Thyroid gland (tissue), 4 donors: Measurements from ENCODE around the gene G3BP2. TPM values are rescaled to one million over a fixed set of nuclear protein-coding genes. Genes with fewer than 3 reads are reported as not detected.

Experiments
- DNase-seq, 2 donors: peaks; one replicate each; pipeline ENCODE4 v3.0.0-alpha.2; 2019
- H3K27ac ChIP-seq, 3 donors: fragments of 200-600 bp; sonication (generic); 1 replicate in 2 of 3; 2 replicates in 1 of 3; pipeline ENCODE4 v1.5.1; 2016 to 2019; ENCODE audit warnings: mild to moderate bottlenecking in 1 of 3, moderate library complexity in 1 of 3
- H3K27me3 ChIP-seq: fragments of 200-600 bp; sonication (generic); one replicate; pipeline ENCODE4 v1.5.1; 2019
- H3K36me3 ChIP-seq, 2 donors: fragments of 200-600 bp; sonication (generic); one replicate each; pipeline ENCODE4 v1.5.1; 2016 to 2019
- H3K4me1 ChIP-seq, 2 donors: fragments of 200-600 bp; sonication (generic); one replicate each; pipeline ENCODE4 v1.5.1; 2017 to 2019
- H3K4me3 ChIP-seq, 3 donors: fragments of 200-600 bp; sonication (generic); replicated peaks in 1 of 3; 1 replicate in 2 of 3; 2 replicates in 1 of 3; pipeline ENCODE4 v1.5.1; 2016; ENCODE audit warnings: mild to moderate bottlenecking in 1 of 3
- H3K9me3 ChIP-seq: fragments of 200-600 bp; sonication (generic); one replicate; pipeline ENCODE4 v1.5.1; 2017
- CTCF ChIP-seq, 6 experiments: fragments of 200-600 bp in 3 of 6; fragments of 450-650 bp in 3 of 6; sonication (generic) in 3 of 6; IDR thresholded peaks; one replicate each; pipeline ENCODE4 v1.5.1; 2016 to 2019; ENCODE audit warnings: antibody characterized with exemption in 6 of 6, mild to moderate bottlenecking in 2 of 6, inconsistent platforms in 1 of 6, moderate library complexity in 1 of 6
- POLR2A ChIP-seq, 2 donors: fragments of 450-650 bp; IDR thresholded peaks; one replicate each; pipeline ENCODE4 v1.6.1; 2017; ENCODE audit warnings: antibody characterized with exemption in 2 of 2, mild to moderate bottlenecking in 2 of 2, moderate library complexity in 1 of 2
- WGBS, 2 donors: methylation state at CpG; one replicate each; pipeline ENCODE4 v1.1.5; 2017; 5-methylcytosine and 5-hydroxymethylcytosine counted together
- intact Hi-C: fragments of 100-400 bp; cut with DNase I; formaldehyde crosslinking; loops from one replicate; pipeline ENCODE4 v1.15.1; 2023
- total RNA-seq, 4 donors: library from RNA; depleted of rRNA; stranded (reverse); fragments of >200 nt; gene quantifications; one replicate each; pipeline ENCODE4 v1.2.3, GENCODE V29; 2016

The G3BP2 gene
- total RNA-seq, 4 donors from 2014 or later, result 117 to 179 (median 139) TPM

GRCh38 chr4:75621715-75622114, 51.5 kb downstream of the G3BP2 start:
- Histone ChIP-seq H3K27ac (no peak overlapping the region), H3K27me3 (no peaks in the 10 kb centered on the region), H3K9me3 (no peaks in the 10 kb centered on the region), H3K36me3 (no peaks in the 10 kb centered on the region), H3K4me3 (no peak overlapping the region), H3K4me1 (no peaks in the 10 kb centered on the region)
- no peak for DNase-seq
- intact Hi-C loops, result no loop called here
- TF ChIP-seq CTCF (IDR thresholded peaks at IDR 0.05) (no peak), POLR2A (IDR thresholded peaks at IDR 0.05) (no peak)

GRCh38 chr4:75612306-75612705, 60.9 kb downstream of the G3BP2 start:
- no peaks in the 10 kb centered on the region for H3K27me3 ChIP-seq
- H3K4me3 ChIP-seq, result no peak overlapping the region
- WGBS, 2 donors, result 94 to 95% methylated on average over 1 of the region's 1 CpG
- no peaks in the 10 kb centered on the region for H3K9me3 ChIP-seq
- DNase-seq, result no peak
- intact Hi-C loops, result no loop called here
- TF ChIP-seq CTCF (IDR thresholded peaks at IDR 0.05), result no peak
- no peak for TF ChIP-seq POLR2A (IDR thresholded peaks at IDR 0.05)
- H3K36me3 ChIP-seq, result no peaks in the 10 kb centered on the region
- H3K4me1 ChIP-seq, result no peaks in the 10 kb centered on the region
- H3K27ac ChIP-seq, result no peak overlapping the region

- no peaks in the 10 kb centered on the region for H3K4me1 ChIP-seq
Measured at GRCh38 chr4:75605928-75606327, 67.3 kb downstream of the G3BP2 start.

GRCh38 chr4:75599647-75600046, 73.6 kb downstream of the G3BP2 start:
- H3K9me3 ChIP-seq, result no peaks in the 10 kb centered on the region
- no peak overlapping the region for H3K4me3 ChIP-seq
- intact Hi-C loops, result no loop called here
- H3K27me3 ChIP-seq, result no peaks in the 10 kb centered on the region
- WGBS, 2 donors, result 94 to 97% methylated on average over 4 of the region's 4 CpGs
- H3K27ac ChIP-seq, result no peak overlapping the region
- no peak for DNase-seq
- no peaks in the 10 kb centered on the region for H3K36me3 ChIP-seq
- no peak for TF ChIP-seq CTCF (IDR thresholded peaks at IDR 0.05)
- TF ChIP-seq POLR2A (IDR thresholded peaks at IDR 0.05), result no peak
- H3K4me1 ChIP-seq, result no peaks in the 10 kb centered on the region

More at GRCh38 chr4:75605928-75606327, 67.3 kb downstream of the G3BP2 start:
- TF ChIP-seq POLR2A (IDR thresholded peaks at IDR 0.05) (no peak), CTCF (IDR thresholded peaks at IDR 0.05) (no peak)
- WGBS, 2 donors, result 82 to 98% methylated on average over 4 of the region's 4 CpGs
- DNase-seq, result no peak
- intact Hi-C loops, result no loop called here
- H3K27me3 ChIP-seq, result no peaks in the 10 kb centered on the region
- no peak overlapping the region for H3K4me3 ChIP-seq
- no peak overlapping the region for H3K27ac ChIP-seq
- H3K36me3 ChIP-seq, result no peaks in the 10 kb centered on the region
- no peaks in the 10 kb centered on the region for H3K9me3 ChIP-seq

GRCh38 chr4:75598390-75598789, 74.8 kb downstream of the G3BP2 start:
- intact Hi-C loops, result no loop called here
- Histone ChIP-seq H3K27ac (no peak overlapping the region), H3K9me3 (no peaks in the 10 kb centered on the region), H3K36me3 (no peaks in the 10 kb centered on the region), H3K4me3 (no peak overlapping the region), H3K4me1 (no peaks in the 10 kb centered on the region), H3K27me3 (no peaks in the 10 kb centered on the region)
- 86 to 93% methylated on average over 3 of the region's 3 CpGs for WGBS, 2 donors
- no peak for TF ChIP-seq POLR2A (IDR thresholded peaks at IDR 0.05)
- no peak for DNase-seq

GRCh38 chr4:75596061-75596460, 77.2 kb downstream of the G3BP2 start:
- no peak for DNase-seq
- Histone ChIP-seq H3K27me3 (no peaks in the 10 kb centered on the region), H3K27ac (no peak overlapping the region), H3K4me1 (no peaks in the 10 kb centered on the region), H3K4me3 (no peak overlapping the region), H3K9me3 (no peaks in the 10 kb centered on the region), H3K36me3 (no peaks in the 10 kb centered on the region)
- intact Hi-C loops, result no loop called here
- 79 to 89% methylated on average over 3 of the region's 3 CpGs for WGBS, 2 donors
- TF ChIP-seq POLR2A (IDR thresholded peaks at IDR 0.05), result no peak
- no peak for TF ChIP-seq CTCF (IDR thresholded peaks at IDR 0.05)
